Coronary artery (tissue), 2 donors: ENCODE data around the gene PELI2.
A peak's percentile ranks its signal among the peaks of the same experiment; 100 is the strongest.

ENCODE experiments used
- DNase-seq: peaks from one replicate; pipeline ENCODE4 v3.0.0-alpha.2; 2017; ENCODE audit warnings: low spot score
- H3K27ac ChIP-seq, 2 donors: fragments of 200-600 bp; sonication (generic); one replicate each; pipeline ENCODE4 v1.5.1; 2016 to 2019
- H3K4me3 ChIP-seq: fragments of 200-600 bp; sonication (generic); 2 replicates; pipeline ENCODE4 v1.5.1; 2016; ENCODE audit warnings: mild to moderate bottlenecking, moderate library complexity
- TF ChIP-seq, protein P1 (sequence below): fragments of 200-600 bp; sonication (generic); IDR thresholded peaks from one replicate; pipeline ENCODE4 v1.5.1; 2019; ENCODE audit warnings: antibody characterized with exemption

Gene PELI2

DNA sequence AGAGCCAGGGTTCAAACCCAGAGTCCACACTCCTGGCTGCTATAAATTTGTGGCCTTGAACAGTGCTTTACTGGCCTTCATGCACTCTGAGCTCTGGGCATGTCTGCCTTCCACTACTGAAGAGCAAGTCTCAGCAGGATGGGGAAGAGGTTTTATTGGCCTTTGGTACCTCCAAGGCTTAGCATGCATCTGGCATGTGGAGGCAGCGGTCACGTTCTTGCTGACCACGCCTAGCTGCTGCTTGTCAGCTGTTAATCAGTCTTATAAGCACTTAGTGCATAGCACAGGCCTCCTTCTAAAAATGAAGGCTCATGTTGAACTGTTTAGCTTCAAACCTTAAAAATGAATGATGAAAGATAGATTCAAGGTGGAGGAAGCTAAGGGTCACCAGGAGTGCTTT, 177.5 kb downstream of the PELI2 start:
- DNase-seq, result no peak
- TF ChIP-seq, protein P1, sequence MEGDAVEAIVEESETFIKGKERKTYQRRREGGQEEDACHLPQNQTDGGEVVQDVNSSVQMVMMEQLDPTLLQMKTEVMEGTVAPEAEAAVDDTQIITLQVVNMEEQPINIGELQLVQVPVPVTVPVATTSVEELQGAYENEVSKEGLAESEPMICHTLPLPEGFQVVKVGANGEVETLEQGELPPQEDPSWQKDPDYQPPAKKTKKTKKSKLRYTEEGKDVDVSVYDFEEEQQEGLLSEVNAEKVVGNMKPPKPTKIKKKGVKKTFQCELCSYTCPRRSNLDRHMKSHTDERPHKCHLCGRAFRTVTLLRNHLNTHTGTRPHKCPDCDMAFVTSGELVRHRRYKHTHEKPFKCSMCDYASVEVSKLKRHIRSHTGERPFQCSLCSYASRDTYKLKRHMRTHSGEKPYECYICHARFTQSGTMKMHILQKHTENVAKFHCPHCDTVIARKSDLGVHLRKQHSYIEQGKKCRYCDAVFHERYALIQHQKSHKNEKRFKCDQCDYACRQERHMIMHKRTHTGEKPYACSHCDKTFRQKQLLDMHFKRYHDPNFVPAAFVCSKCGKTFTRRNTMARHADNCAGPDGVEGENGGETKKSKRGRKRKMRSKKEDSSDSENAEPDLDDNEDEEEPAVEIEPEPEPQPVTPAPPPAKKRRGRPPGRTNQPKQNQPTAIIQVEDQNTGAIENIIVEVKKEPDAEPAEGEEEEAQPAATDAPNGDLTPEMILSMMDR, result no peak
- Histone ChIP-seq H3K4me3 (no peak overlapping the region), H3K27ac (no peak overlapping the region)

DNA sequence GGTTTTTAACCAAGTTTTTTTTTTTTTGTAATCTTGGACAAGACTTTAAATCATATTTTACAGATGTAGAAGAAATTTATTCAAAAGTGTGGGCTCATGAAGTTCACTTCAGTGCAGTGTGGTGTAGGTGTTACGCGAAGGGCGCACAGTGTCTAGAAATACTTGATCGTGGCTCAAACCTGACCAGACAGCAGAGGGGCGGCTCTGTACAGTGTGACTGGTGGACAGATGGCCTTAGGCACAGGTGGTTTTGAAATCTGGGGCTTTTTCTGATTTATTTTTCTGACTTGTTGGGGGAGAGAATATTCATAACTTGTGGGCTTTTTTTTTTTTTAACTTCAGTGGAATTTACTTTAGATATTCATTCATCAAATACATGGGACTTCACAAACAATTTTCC, 179.2 kb downstream of the PELI2 start:
- H3K27ac ChIP-seq, result no peak overlapping the region
- TF ChIP-seq, protein P1, result no peak
- DNase-seq, result no peak
- H3K4me3 ChIP-seq, result no peak overlapping the region

DNA sequence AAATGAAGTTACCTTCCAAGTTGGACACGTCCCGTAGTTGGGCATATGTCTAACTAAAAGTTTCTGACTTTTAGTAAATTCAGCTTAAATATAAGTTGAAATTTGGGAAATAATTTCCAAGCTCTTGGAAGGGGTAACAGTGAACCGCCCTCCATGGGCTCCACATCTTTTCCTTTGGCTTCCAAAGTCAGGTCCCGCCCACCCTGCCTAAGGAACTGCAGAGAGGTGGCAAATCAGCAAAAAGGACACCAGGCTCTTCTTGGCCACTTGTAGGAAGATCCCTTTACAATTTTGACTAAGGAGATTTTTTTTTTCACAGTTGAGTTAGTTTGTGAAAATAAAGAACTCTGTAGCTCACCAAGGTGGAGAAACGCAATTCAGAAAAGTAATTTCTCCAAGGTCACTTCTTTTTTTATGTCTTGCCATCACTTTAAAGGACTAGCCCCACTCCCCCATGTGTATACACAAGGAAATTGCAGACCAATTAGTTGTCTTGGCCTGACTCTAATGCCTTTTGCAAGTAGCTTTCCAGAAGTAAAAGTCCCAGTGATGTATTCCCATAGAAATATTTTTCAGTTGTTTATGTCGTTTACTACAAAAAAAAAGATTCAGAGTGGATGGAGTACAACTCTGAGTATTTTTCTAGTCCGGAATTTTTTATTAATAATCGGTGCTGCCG, 181.2 kb downstream of the PELI2 start:
- H3K4me3 ChIP-seq, result no peak overlapping the region
- peak overlapping the region; percentile 1 to 9 for H3K27ac ChIP-seq
- TF ChIP-seq, protein P1, result no peak
- DNase-seq, result no peak

DNA sequence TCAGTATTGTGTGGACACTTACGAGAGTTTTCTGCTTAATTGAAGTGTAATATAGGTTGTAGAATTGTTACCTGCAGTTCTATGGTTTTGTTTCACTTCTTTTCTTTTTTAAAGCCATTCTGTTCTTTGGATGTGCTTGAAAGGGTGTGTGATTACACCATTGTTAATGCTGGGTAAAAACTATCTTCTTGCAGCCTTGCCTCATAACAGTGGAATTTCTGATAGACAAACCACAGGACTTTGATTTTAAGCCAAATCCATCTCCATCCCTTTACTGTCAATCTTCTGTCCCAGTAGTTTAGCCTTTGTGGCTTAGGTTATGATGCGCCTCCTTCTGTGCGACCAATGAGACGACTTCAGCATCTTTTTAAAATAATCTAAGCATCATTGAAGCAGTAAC, 182.3 kb downstream of the PELI2 start:
- TF ChIP-seq, protein P1, result no peak
- no peak for DNase-seq
- Histone ChIP-seq H3K4me3 (no peak overlapping the region), H3K27ac (no peak overlapping the region)

DNA sequence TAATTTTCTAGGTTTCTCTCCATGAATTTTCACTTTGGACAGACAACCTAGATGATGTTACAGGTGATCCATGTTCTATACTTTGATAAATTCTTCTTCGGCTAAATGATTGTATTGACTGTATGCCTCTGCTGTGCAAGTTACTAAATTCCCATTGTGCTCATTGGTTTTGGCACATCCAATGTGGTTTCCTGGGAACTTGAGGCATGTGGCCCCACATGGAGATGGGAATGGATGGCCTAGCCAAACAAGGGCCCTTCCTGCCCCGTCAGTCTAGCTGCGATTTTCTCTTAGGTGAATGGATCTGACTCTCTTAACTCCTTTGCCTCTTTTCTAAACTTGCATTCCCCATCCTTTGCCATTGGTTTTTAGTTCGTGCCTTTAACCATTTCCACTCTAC, 186.2 kb downstream of the PELI2 start:
- H3K4me3 ChIP-seq, result no peak overlapping the region
- DNase-seq, result no peak
- TF ChIP-seq, protein P1, result no peak
- H3K27ac ChIP-seq, result no peak overlapping the region

DNA sequence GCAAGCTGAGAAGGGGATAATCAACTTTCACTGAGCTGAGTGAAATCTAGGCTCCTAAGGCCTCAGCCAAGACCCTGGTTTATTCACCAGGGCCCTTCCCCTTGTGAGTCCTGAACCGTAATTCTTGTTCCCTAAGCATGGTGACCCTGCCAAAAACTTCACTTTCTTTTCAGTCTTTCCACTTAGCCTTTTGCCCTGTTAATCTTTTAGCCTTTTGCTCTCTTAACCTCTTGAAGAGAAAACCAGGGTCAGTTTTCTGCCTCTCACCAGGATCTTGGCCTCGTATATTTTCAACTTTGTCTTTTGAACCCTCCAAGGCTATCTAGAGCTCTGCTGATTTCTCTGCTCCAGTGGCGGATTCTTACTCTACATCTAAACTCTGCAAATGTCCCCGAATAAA, 191.0 kb downstream of the PELI2 start:
- Histone ChIP-seq H3K4me3 (no peak overlapping the region), H3K27ac (peak overlapping the region in 1 of 2 donors; percentile 79)
- TF ChIP-seq, protein P1, result no peak
- DNase-seq, result no peak

DNA sequence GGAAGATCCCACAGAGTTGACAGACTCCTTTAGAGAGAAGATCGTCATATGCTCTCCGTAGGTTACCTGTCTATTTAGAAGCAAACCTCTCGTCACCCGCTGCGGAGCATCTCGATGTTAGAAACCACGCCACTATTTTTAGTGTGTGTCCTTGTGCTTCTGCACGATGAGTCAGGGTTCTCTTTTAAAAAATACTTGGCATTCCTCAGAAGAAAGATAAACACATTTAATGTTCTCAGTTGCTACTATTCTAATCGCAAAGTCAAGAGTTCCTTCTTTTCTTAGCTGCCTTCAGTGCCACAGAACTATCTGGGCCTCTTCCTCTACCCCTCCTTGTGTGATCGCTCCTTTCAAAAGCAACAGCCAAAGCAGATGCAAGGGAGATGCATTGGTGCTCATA, 192.4 kb downstream of the PELI2 start:
- no peak for DNase-seq
- TF ChIP-seq, protein P1, result no peak
- peak overlapping the region; percentile 11 to 79 for H3K27ac ChIP-seq
- peak overlapping the region; percentile 33 for H3K4me3 ChIP-seq
